Lower leg skin (tissue), 3 donors: ENCODE measurements around the gene RALGAPB.
"Not testable (repeated sequence)": the region's sequence is repeated elsewhere in the genome, so short reads cannot be mapped to it uniquely, and the experiment has no call there.

ENCODE experiments used
- CTCF ChIP-seq, 3 donors: fragments of 450-650 bp; IDR thresholded peaks; one replicate each; pipeline ENCODE4 v1.5.1; 2016; ENCODE audit warnings: antibody characterized with exemption in 3 of 3, mild to moderate bottlenecking in 3 of 3, moderate library complexity in 2 of 3
- POLR2A ChIP-seq, 2 donors: fragments of 450-650 bp; IDR thresholded peaks; one replicate each; pipeline ENCODE4 v1.6.1; 2016 to 2017; ENCODE audit warnings: antibody characterized with exemption in 2 of 2, mild to moderate bottlenecking in 1 of 2, moderate library complexity in 1 of 2

- not testable (repeated sequence) for TF ChIP-seq POLR2A, CTCF (IDR thresholded peaks at IDR 0.05)
Observed at GRCh38 chr20:38595886-38596285, 123.2 kb downstream of the RALGAPB start.
